HL-60 (cell line): ENCODE measurements around the gene COL4A2.

Source experiments
- CTCF ChIP-seq: IDR thresholded peaks from one replicate; pipeline ENCODE4 v1.5.1; 2011; ENCODE audit warnings: low read length, control low read depth, inconsistent platforms; ENCODE audit not compliant: insufficient read depth
- GABPA ChIP-seq: IDR thresholded peaks from 2 replicates; pipeline ENCODE4 v1.6.1; 2012; ENCODE audit warnings: low read depth
- POLR2AphosphoS5 ChIP-seq: IDR thresholded peaks from 2 replicates; pipeline ENCODE4 v1.6.1; 2012; ENCODE audit warnings: low read depth
- REST ChIP-seq: IDR thresholded peaks from 2 replicates; pipeline ENCODE4 v1.6.1; 2012; ENCODE audit warnings: low read depth; ENCODE audit not compliant: insufficient replicate concordance

- no peak for TF ChIP-seq CTCF
- TF ChIP-seq REST: no peak
- TF ChIP-seq POLR2AphosphoS5: no peak
- TF ChIP-seq GABPA: no peak
These were observed 119.7 kb downstream of the COL4A2 start for GRCh38 chr13:110426735-110427134.
